HG03066 (cell line): ENCODE measurements around the gene RETREG2.
A peak's percentile ranks its signal among the peaks of the same experiment; 100 is the strongest.

Experiments used
- ATAC-seq: cut with Tn5 transposase; IDR thresholded peaks from one replicate; pipeline ENCODE4 v1.9.1; 2021; ENCODE audit warnings: low read depth; ENCODE audit not compliant: unreplicated experiment

The RETREG2 gene, protein sequence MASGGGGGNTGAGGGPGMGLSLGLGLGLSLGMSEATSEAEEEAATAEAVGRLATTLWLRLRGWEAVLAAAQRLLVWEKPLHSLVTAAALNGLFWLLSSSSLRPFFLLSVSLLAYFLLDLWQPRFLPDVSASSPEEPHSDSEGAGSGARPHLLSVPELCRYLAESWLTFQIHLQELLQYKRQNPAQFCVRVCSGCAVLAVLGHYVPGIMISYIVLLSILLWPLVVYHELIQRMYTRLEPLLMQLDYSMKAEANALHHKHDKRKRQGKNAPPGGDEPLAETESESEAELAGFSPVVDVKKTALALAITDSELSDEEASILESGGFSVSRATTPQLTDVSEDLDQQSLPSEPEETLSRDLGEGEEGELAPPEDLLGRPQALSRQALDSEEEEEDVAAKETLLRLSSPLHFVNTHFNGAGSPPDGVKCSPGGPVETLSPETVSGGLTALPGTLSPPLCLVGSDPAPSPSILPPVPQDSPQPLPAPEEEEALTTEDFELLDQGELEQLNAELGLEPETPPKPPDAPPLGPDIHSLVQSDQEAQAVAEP

GRCh38 chr2:219177552-219178376, at the start of gene RETREG2:
RETREG2 (plus strand) TSS chr2:219178275; CDS start chr2:219178353, 78 bp downstream.
- ATAC-seq, result peak; percentile 38

DNA sequence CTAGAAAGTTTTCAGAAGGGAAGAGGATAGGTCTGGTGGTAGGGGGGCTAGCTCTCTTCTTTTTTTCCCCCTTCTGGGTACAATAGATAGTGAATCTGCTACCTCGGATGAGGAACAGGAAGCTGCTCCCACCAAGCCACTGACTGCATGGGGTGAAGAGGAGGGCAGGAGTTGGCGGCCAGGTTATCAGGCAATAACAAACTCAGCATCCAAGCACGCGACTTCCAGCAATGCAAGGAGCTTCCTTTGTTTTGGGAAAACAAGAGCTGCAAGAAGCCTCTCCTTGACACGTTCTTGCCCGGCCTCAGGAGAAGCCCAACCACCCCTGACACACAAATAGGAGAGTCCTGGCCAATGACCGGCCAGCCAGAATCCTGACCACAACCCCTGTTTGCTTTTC, 49.7 kb upstream of the RETREG2 start:
- ATAC-seq, result no peak

- no peak for ATAC-seq
Measured at GRCh38 chr2:219129589-219129988, 48.5 kb upstream of the RETREG2 start.

GRCh38 chr2:219131327-219131726, 46.7 kb upstream of the RETREG2 start:
- no peak for ATAC-seq

GRCh38 chr2:219131744-219132143, 46.3 kb upstream of the RETREG2 start:
- ATAC-seq, result no peak

DNA sequence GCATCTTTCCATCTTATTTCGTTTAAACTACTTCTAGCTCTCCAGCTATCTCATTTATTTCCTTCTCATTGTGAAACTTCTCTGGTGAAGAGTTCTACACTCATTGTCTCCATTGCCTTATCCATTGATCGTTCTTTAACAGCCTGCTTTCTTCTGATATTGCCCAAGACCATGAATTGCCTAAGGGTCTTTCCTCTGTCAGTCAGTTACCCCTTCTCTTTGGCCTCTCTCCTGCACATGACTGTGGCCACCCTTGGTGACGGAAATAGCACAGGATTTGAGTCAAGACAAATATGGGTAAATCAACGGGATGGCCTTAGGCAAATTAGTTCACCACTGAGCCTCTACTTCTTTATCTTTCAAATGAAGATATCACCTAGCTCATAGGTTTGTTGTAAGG, 44.1 kb upstream of the RETREG2 start:
- ATAC-seq, result no peak

GRCh38 chr2:219140722-219141121, 37.4 kb upstream of the RETREG2 start:
- no peak for ATAC-seq

- ATAC-seq, result no peak
Measured at GRCh38 chr2:219142329-219142728, 35.7 kb upstream of the RETREG2 start.

GRCh38 chr2:219149667-219150066, 28.4 kb upstream of the RETREG2 start:
- no peak for ATAC-seq

DNA sequence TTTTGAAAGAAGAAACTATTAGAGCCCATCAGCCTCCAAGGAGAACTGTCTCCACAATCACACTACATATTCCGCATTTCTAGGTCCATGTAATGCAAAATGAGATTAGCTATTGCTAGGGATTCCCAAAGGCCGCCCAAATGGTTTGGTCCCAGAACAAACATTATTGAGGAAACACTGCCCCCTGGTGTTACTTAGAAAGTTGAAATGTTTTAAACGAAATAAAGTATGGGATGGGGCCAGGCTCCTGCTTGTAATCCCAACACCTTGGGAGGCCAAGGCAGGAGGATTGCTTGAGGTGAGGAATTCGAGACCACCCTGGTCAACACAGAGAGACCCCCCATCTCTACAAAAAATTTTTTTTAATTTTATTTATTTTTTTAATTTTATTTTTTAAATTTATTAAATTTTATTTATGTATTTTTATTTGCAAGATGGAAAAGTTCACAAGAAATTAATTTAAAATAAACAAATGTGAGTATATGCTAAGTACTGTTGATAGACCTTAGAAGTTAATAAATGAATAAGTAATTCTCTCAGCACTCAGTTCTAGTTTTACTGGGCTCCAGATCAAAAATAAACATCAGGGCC, 22.9 kb upstream of the RETREG2 start:
- ATAC-seq, result no peak

DNA sequence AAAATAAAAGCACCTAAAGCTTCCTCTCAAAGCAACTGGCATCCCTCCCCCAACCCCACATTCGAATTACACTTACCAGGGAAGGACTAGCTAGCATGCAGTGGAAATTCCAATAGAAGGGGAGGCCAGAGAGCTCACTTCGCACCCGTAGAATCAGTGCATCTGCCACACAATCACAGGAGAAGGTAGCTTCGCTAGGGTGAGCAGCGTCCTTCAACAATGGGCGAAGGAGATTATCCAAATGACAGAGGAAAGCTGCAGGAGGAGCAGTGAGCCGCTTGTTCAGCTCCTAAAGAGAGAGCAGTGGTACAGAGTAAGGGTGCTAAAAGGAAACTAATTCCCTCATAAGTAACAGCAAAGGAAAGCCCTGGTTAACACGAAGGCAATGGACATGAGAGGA, 20.7 kb upstream of the RETREG2 start:
- no peak for ATAC-seq

GRCh38 chr2:219158025-219158424, 20.1 kb upstream of the RETREG2 start:
- no peak for ATAC-seq

DNA sequence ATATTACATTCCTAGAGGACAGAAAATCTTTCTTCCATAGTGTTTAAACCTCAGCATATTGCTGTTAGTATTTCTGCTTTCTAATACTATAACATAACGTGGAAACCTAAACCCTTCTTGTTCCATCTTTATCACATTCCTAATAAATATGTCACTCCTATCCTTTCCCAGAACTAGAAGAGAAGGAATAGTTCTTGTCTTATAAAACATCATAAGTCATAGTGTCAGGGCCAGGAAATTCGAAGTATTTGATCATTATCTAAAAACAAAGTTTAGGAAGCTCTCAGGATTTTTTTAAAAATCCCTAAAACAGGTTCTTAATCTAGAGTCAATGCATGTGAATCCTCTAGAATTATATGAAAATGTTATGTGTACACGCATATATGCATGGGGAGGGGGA, 19.5 kb upstream of the RETREG2 start:
- ATAC-seq, result no peak

GRCh38 chr2:219159771-219160185, 18.3 kb upstream of the RETREG2 start:
- peak; percentile 5 for ATAC-seq

- ATAC-seq, result peak; percentile 86
Measured at GRCh38 chr2:219160186-219161017, 17.7 kb upstream of the RETREG2 start, which contains the start of gene NHEJ1. NHEJ1 (minus strand) TSS chr2:219160815; CDS start chr2:219158362, 2,453 bp downstream.

GRCh38 chr2:219161097-219161496, 17.0 kb upstream of the RETREG2 start:
- ATAC-seq, result no peak

- ATAC-seq, result no peak
Measured at GRCh38 chr2:219163156-219163555, 14.9 kb upstream of the RETREG2 start.

DNA sequence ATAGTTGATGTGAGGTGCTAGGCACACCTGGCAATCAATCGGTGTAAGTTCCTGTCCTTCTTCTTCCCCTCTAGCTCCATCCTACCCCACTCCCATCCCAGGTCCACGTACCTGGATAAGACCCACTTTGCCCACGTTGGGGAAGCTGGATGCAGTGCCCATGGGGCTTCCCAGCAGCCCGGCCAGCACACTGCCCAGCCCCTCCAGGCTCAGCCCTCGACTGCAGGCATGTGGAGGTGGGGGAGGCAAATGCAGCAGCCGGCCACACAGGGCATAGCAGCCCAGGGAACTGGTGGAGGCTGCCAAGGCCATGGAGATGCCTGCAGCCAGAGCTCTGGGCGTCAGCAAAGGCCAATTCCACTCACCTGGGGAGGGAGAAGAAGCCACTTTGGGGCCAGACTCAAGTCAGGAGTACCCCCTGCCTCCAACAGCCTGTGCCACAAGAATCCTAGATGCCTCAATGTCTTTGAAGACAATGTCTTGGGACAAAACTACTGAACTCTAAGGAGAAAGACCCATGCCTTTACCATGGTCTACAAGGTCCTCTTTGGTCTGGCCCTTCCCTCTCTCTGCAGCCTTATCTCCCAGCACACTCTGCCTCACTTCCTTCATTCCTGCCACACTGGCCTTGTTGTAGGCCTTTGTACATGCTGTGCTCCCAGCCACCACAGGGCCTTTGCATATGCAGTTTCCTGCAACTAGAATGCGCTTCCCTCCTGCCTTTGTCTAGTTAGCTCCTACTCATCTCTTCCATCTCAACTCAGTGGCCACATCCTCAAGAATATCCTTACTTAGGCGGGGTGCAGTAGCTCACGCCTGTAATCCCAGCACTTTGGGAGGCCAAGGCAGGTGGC, 12.8 kb upstream of the RETREG2 start:
- ATAC-seq, result no peak

GRCh38 chr2:219167997-219168396, 10.1 kb upstream of the RETREG2 start:
- no peak for ATAC-seq
